Measurements from ENCODE around the gene BLZF1. TPM values are rescaled to one million over a fixed set of nuclear protein-coding genes. Genes with fewer than 3 reads are reported as not detected.

BLZF1 gene
- total RNA-seq, 1 donor from 2014 or later, result 22.1 TPM

- no peak overlapping the region for H3K4me3 ChIP-seq
- no peaks in the 10 kb centered on the region for H3K36me3 ChIP-seq
- intact Hi-C loops (cut with DNase I), result no loop called here
- no peaks in the 10 kb centered on the region for H3K27me3 ChIP-seq
- no peak overlapping the region for H3K27ac ChIP-seq
- TF ChIP-seq POLR2AphosphoS5 (IDR thresholded peaks at IDR 0.05; ENCODE audit: insufficient read depth in 1 of 2, low read depth in 1 of 2), result no peak
- no peak for TF ChIP-seq CTCF (IDR thresholded peaks at IDR 0.05)
- no peak for TF ChIP-seq POLR2A (IDR thresholded peaks at IDR 0.05)
- no peak for DNase-seq (ENCODE audit: extremely low spot score in 2 of 2)
- H3K9me3 ChIP-seq, result no peaks in the 10 kb centered on the region
- H3K4me1 ChIP-seq, result no peaks in the 10 kb centered on the region
These were observed 42.9 kb upstream of the BLZF1 start for GRCh38 chr1:169325117-169325516.

- no peaks in the 10 kb centered on the region for H3K4me1 ChIP-seq
- TF ChIP-seq POLR2AphosphoS5 (IDR thresholded peaks at IDR 0.05; ENCODE audit: insufficient read depth in 1 of 2, low read depth in 1 of 2) (no peak), POLR2A (IDR thresholded peaks at IDR 0.05) (no peak), CTCF (IDR thresholded peaks at IDR 0.05) (no peak)
- no peak for DNase-seq (ENCODE audit: extremely low spot score in 2 of 2)
- no peaks in the 10 kb centered on the region for H3K9me3 ChIP-seq
- intact Hi-C loops (cut with DNase I), result no loop called here
- no peaks in the 10 kb centered on the region for H3K27me3 ChIP-seq
- H3K36me3 ChIP-seq, result no peaks in the 10 kb centered on the region
- no peak overlapping the region for H3K4me3 ChIP-seq
- H3K27ac ChIP-seq, result no peak overlapping the region
These were observed 41.6 kb upstream of the BLZF1 start for GRCh38 chr1:169326261-169326955.

GRCh38 chr1:169326956-169327268 lies 41.1 kb upstream of the BLZF1 start:
- no peak for DNase-seq (ENCODE audit: extremely low spot score in 2 of 2)
- intact Hi-C loops (cut with DNase I), result no loop called here
- H3K27ac ChIP-seq, result no peak overlapping the region

GRCh38 chr1:169327875-169328274 lies 40.1 kb upstream of the BLZF1 start:
- intact Hi-C loops (cut with DNase I), result no loop called here
- no peaks in the 10 kb centered on the region for H3K36me3 ChIP-seq
- H3K4me3 ChIP-seq, result no peak overlapping the region
- no peaks in the 10 kb centered on the region for H3K27me3 ChIP-seq
- no peak for DNase-seq (ENCODE audit: extremely low spot score in 2 of 2)
- TF ChIP-seq CTCF (IDR thresholded peaks at IDR 0.05) (no peak), POLR2A (IDR thresholded peaks at IDR 0.05) (no peak), POLR2AphosphoS5 (IDR thresholded peaks at IDR 0.05; ENCODE audit: insufficient read depth in 1 of 2, low read depth in 1 of 2) (no peak)
- H3K9me3 ChIP-seq, result no peaks in the 10 kb centered on the region
- no peak overlapping the region for H3K27ac ChIP-seq
- no peaks in the 10 kb centered on the region for H3K4me1 ChIP-seq

More at GRCh38 chr1:169326956-169327268, 41.1 kb upstream of the BLZF1 start:
- Histone ChIP-seq H3K36me3 (no peaks in the 10 kb centered on the region), H3K4me1 (no peaks in the 10 kb centered on the region), H3K27me3 (no peaks in the 10 kb centered on the region), H3K9me3 (no peaks in the 10 kb centered on the region), H3K4me3 (no peak overlapping the region)
- TF ChIP-seq CTCF (IDR thresholded peaks at IDR 0.05) (no peak), POLR2AphosphoS5 (IDR thresholded peaks at IDR 0.05; ENCODE audit: insufficient read depth in 1 of 2, low read depth in 1 of 2) (no peak), POLR2A (IDR thresholded peaks at IDR 0.05) (no peak)

GRCh38 chr1:169329383-169329782 lies 38.6 kb upstream of the BLZF1 start:
- Histone ChIP-seq H3K4me3 (no peak overlapping the region), H3K9me3 (no peaks in the 10 kb centered on the region), H3K4me1 (no peaks in the 10 kb centered on the region), H3K36me3 (no peaks in the 10 kb centered on the region), H3K27me3 (no peaks in the 10 kb centered on the region), H3K27ac (no peak overlapping the region)
- intact Hi-C loops (cut with DNase I), result no loop called here
- TF ChIP-seq POLR2AphosphoS5 (IDR thresholded peaks at IDR 0.05; ENCODE audit: insufficient read depth in 1 of 2, low read depth in 1 of 2), result no peak
- TF ChIP-seq CTCF (IDR thresholded peaks at IDR 0.05), result no peak
- TF ChIP-seq POLR2A (IDR thresholded peaks at IDR 0.05), result no peak
- no peak for DNase-seq (ENCODE audit: extremely low spot score in 2 of 2)
